T follicular helper cell (primary cell): Measurements from ENCODE around the gene BIK.
"Not testable (repeated sequence)": the region's sequence is repeated elsewhere in the genome, so short reads cannot be mapped to it uniquely, and the experiment has no call there.

ENCODE experiments used
- DNase-seq: peaks from one replicate; pipeline ENCODE4 v3.0.0-alpha.2; 2020; ENCODE audit warnings: low read depth

Gene BIK

GRCh38 chr22:43104950-43105349 is 5.6 kb upstream of the BIK start:
- not testable (repeated sequence) for DNase-seq

GRCh38 chr22:43106302-43106701 is 4.2 kb upstream of the BIK start:
- DNase-seq, result no peak

- no peak for DNase-seq
Measured at GRCh38 chr22:43109511-43109910, 1.0 kb upstream of the BIK start.

- DNase-seq, result no peak
Measured at GRCh38 chr22:43109921-43110443, 568 bp upstream of the BIK start.

- DNase-seq, result peak; percentile 27
Measured at GRCh38 chr22:43110927-43111623, 525 bp downstream of the BIK start.

GRCh38 chr22:43113526-43114251 is 3.1 kb downstream of the BIK start:
- DNase-seq, result no peak

- no peak for DNase-seq
Measured at GRCh38 chr22:43114958-43115357, 4.4 kb downstream of the BIK start.

GRCh38 chr22:43116932-43117331 is 6.4 kb downstream of the BIK start:
- DNase-seq, result no peak

- no peak for DNase-seq
Measured at GRCh38 chr22:43118024-43118849, 7.7 kb downstream of the BIK start.

GRCh38 chr22:43118953-43119458 is 8.5 kb downstream of the BIK start:
- DNase-seq, result no peak

GRCh38 chr22:43126501-43127165 is 16.1 kb downstream of the BIK start:
- no peak for DNase-seq

- no peak for DNase-seq
Measured at GRCh38 chr22:43127166-43127908, 16.8 kb downstream of the BIK start.

- DNase-seq, result no peak
Measured at GRCh38 chr22:43128116-43128515, 17.6 kb downstream of the BIK start.

- DNase-seq, result no peak
Measured at GRCh38 chr22:43128928-43129424, 18.4 kb downstream of the BIK start.

- no peak for DNase-seq
Measured at GRCh38 chr22:43129426-43130425, 19.2 kb downstream of the BIK start.

GRCh38 chr22:43131773-43132501 is 21.4 kb downstream of the BIK start:
- DNase-seq, result no peak

GRCh38 chr22:43133401-43133800 is 22.9 kb downstream of the BIK start:
- no peak for DNase-seq

GRCh38 chr22:43134553-43134952 is 24.0 kb downstream of the BIK start:
- DNase-seq, result no peak

GRCh38 chr22:43135565-43135964 is 25.0 kb downstream of the BIK start:
- no peak for DNase-seq
